ENCODE measurements around the gene SEH1L.
"Not testable (repeated sequence)": the region's sequence is repeated elsewhere in the genome, so short reads cannot be mapped to it uniquely, and the experiment has no call there.

DNA sequence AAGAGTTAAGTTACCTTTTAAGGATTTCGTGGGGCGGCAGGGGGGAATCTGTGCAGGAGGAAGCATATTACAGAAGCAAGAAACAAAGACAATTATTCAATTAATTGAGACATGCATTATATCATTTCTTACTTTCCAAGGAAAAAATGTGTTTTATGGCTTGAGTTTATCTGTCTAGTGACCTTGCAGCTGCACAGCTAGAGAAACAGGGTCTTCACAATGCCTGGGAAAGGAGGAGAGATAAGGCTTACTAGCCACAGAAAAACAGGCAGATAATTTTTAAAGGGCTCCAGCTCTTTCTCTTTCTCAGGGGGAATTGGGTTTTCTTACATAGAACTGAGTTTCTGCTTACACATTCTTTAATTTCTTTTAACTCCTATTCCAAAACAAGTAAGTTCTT is 49.5 kb downstream of the SEH1L start:
- TF ChIP-seq, protein P1, sequence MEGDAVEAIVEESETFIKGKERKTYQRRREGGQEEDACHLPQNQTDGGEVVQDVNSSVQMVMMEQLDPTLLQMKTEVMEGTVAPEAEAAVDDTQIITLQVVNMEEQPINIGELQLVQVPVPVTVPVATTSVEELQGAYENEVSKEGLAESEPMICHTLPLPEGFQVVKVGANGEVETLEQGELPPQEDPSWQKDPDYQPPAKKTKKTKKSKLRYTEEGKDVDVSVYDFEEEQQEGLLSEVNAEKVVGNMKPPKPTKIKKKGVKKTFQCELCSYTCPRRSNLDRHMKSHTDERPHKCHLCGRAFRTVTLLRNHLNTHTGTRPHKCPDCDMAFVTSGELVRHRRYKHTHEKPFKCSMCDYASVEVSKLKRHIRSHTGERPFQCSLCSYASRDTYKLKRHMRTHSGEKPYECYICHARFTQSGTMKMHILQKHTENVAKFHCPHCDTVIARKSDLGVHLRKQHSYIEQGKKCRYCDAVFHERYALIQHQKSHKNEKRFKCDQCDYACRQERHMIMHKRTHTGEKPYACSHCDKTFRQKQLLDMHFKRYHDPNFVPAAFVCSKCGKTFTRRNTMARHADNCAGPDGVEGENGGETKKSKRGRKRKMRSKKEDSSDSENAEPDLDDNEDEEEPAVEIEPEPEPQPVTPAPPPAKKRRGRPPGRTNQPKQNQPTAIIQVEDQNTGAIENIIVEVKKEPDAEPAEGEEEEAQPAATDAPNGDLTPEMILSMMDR (conservative IDR thresholded peaks at IDR 0.05; ENCODE audit: low read depth, low read length): not testable (repeated sequence)
- TF ChIP-seq EZH2 (IDR thresholded peaks at IDR 0.05; ENCODE audit: low read length, unreplicated experiment); EZH2phosphoT487 (IDR thresholded peaks at IDR 0.05; ENCODE audit: borderline replicate concordance, low read length): not testable (repeated sequence)

Measured in PC-3 (cell line).